ENCODE results near the gene LIN28A.
A peak's percentile ranks its signal among the peaks of the same experiment; 100 is the strongest.

LIN28A gene

DNA sequence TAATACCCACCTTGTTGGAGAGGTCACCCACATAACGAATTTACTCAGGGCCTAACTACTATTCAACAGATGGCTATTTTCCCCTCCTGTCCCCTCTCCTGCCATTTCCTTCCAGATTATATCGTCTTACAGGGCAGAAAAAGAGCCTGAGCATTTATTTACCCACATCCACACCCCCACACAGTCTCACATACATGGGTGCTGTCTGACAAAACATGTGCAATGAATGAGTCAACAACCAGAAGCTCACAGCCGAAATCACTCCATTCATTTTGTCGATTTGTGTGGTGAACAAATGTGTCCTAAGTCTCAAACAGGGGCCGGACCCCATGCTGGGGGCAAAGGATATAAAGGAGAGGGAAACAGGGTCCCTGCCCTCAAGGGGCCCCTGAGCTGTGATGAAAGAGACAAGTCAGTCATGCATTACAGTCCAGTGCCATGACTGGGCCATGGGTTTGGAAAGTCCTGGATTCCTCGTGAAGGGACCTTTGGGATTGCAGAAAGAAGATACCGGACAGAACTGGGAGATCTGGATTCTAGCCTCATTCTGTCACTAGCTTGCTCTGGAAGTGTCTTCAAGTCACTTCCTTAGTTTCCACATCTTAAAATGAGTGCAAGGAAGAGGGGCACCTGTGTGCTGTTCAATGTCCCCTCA lies 21.7 kb upstream of the LIN28A start:
- Histone ChIP-seq H3K9ac (ENCODE audit: low read length) (no peak overlapping the region), H3K36me3 (ENCODE audit: control insufficient read depth, insufficient read depth, low read length) (no peaks in the 10 kb centered on the region), H3K9me3 (ENCODE audit: control insufficient read depth, insufficient read depth, low read depth, low read length) (no peaks in the 10 kb centered on the region), H3K4me3 (ENCODE audit: low read depth, low read length) (no peak overlapping the region), H3K27ac (ENCODE audit: low read depth, low read length) (no peak overlapping the region), H3K27me3 (ENCODE audit: control insufficient read depth, insufficient read depth, low read length) (no peaks in the 10 kb centered on the region), H3K4me1 (ENCODE audit: control insufficient read depth, insufficient read depth, low read length) (peaks cover 22% of the 10 kb centered on the region)

DNA sequence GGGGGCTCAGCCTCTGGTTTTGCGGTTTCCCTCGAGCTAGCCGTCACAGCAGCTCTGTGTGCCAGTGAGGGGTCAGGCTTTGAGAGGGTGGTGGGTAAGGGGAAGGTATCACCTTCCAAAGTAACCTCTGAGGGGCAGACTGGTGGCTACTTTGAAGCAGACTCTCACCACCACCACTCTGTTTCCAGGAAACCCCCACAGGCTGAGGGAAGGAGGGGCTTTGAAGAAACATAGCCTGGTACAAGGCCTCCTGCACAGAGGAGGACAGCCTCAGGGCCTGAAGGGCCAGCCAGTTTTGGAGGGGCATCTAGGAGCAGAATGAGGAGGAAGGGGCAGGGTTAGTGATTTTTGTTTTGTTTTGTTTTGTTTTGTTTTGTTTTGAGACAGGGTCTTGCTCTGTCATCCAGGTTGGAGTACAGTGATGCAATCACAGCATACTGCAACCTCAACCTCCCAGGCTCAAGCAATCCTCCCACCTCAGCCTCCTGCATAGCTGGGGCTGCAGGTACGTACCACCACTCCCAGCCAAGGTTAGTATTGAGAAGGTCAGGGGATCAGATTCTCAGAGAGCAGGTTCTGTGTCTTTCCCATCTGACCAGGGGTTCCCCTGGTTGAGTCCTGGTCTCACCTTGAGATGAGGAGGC lies 20.9 kb upstream of the LIN28A start:
- no peak overlapping the region for H3K27ac ChIP-seq (ENCODE audit: low read depth, low read length)
- no peak overlapping the region for H3K4me3 ChIP-seq (ENCODE audit: low read depth, low read length)
- no peaks in the 10 kb centered on the region for H3K27me3 ChIP-seq (ENCODE audit: control insufficient read depth, insufficient read depth, low read length)
- peaks cover 22% of the 10 kb centered on the region for H3K4me1 ChIP-seq (ENCODE audit: control insufficient read depth, insufficient read depth, low read length)
- H3K9me3 ChIP-seq (ENCODE audit: control insufficient read depth, insufficient read depth, low read depth, low read length): no peaks in the 10 kb centered on the region
- H3K36me3 ChIP-seq (ENCODE audit: control insufficient read depth, insufficient read depth, low read length): no peaks in the 10 kb centered on the region
- no peak overlapping the region for H3K9ac ChIP-seq (ENCODE audit: low read length)

DNA sequence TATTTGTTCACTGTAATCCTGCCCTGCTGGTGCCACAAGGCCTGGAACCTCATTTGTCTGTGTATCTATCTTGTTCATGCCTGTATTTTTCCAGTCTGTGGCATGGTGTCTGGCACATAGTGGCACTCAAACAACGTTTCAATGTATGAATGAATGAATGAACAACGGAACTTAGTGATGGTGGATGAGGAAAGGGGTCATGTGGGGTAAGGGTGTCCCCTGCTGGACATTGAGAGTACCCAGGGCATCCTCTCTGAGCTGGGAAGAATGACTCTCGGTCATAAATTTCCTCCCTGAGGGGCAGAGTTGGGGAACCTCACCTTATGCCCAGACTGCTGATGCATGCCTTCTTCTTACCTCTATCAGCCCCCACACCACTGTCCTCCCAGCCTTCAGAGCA lies 19.2 kb upstream of the LIN28A start:
- no peaks in the 10 kb centered on the region for H3K9me3 ChIP-seq (ENCODE audit: control insufficient read depth, insufficient read depth, low read depth, low read length)
- H3K4me1 ChIP-seq (ENCODE audit: control insufficient read depth, insufficient read depth, low read length): peaks cover 15% of the 10 kb centered on the region
- no peak overlapping the region for H3K9ac ChIP-seq (ENCODE audit: low read length)
- H3K27me3 ChIP-seq (ENCODE audit: control insufficient read depth, insufficient read depth, low read length): no peaks in the 10 kb centered on the region
- H3K27ac ChIP-seq (ENCODE audit: low read depth, low read length): no peak overlapping the region
- no peaks in the 10 kb centered on the region for H3K36me3 ChIP-seq (ENCODE audit: control insufficient read depth, insufficient read depth, low read length)
- H3K4me3 ChIP-seq (ENCODE audit: low read depth, low read length): no peak overlapping the region

DNA sequence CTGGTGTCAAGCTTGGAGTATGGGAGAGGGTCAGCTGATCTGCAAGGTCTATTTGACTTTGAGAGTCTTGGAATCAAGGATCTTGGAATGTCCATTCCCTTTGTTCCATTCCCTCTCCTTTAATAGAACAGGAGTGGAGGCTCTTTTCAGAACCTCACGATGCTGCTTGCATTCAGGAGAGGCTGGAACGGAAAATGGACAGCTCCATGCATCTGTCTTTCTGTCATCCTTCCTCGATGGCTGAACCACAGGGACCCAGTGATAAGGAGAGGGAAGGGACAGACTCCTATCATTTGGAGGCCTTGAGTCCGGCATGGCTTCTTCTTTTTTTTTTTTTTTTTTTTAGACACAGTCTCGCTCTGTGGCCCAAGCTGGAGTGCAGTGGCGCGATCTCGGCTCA lies 14.9 kb upstream of the LIN28A start:
- Histone ChIP-seq H3K27ac (ENCODE audit: low read depth, low read length) (no peak overlapping the region), H3K36me3 (ENCODE audit: control insufficient read depth, insufficient read depth, low read length) (no peaks in the 10 kb centered on the region), H3K4me1 (ENCODE audit: control insufficient read depth, insufficient read depth, low read length) (peaks cover 10% of the 10 kb centered on the region), H3K4me3 (ENCODE audit: low read depth, low read length) (no peak overlapping the region), H3K9ac (ENCODE audit: low read length) (no peak overlapping the region), H3K9me3 (ENCODE audit: control insufficient read depth, insufficient read depth, low read depth, low read length) (no peaks in the 10 kb centered on the region), H3K27me3 (ENCODE audit: control insufficient read depth, insufficient read depth, low read length) (no peaks in the 10 kb centered on the region)

DNA sequence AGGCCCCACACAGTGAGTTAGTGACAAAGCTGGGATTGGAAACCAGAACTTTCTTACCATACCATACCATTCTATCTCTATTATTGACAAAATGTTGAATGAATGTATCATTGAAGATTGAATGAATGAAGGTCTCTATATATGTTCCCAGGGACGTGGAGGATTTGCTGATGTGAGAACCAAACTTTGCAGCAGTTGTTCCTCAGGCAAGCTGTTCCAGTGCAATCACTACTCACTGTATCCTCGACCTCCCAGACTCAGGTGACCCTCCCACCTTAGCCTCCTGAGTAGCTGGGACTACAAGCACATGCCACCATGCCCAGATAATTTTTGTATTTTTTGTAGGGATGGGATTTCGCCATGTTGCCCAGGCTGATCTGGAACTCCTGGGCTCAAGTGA lies 11.6 kb upstream of the LIN28A start:
- no peak overlapping the region for H3K9ac ChIP-seq (ENCODE audit: low read length)
- H3K27me3 ChIP-seq (ENCODE audit: control insufficient read depth, insufficient read depth, low read length): no peaks in the 10 kb centered on the region
- no peak overlapping the region for H3K27ac ChIP-seq (ENCODE audit: low read depth, low read length)
- no peak overlapping the region for H3K4me3 ChIP-seq (ENCODE audit: low read depth, low read length)
- no peaks in the 10 kb centered on the region for H3K36me3 ChIP-seq (ENCODE audit: control insufficient read depth, insufficient read depth, low read length)
- no peaks in the 10 kb centered on the region for H3K4me1 ChIP-seq (ENCODE audit: control insufficient read depth, insufficient read depth, low read length)
- H3K9me3 ChIP-seq (ENCODE audit: control insufficient read depth, insufficient read depth, low read depth, low read length): no peaks in the 10 kb centered on the region

GRCh38 chr1:26401891-26402290 lies 8.7 kb upstream of the LIN28A start:
- Histone ChIP-seq H3K27ac (ENCODE audit: low read depth, low read length) (no peak overlapping the region), H3K36me3 (ENCODE audit: control insufficient read depth, insufficient read depth, low read length) (no peaks in the 10 kb centered on the region), H3K27me3 (ENCODE audit: control insufficient read depth, insufficient read depth, low read length) (no peaks in the 10 kb centered on the region), H3K9me3 (ENCODE audit: control insufficient read depth, insufficient read depth, low read depth, low read length) (no peaks in the 10 kb centered on the region), H3K4me3 (ENCODE audit: low read depth, low read length) (no peak overlapping the region), H3K9ac (ENCODE audit: low read length) (no peak overlapping the region), H3K4me1 (ENCODE audit: control insufficient read depth, insufficient read depth, low read length) (no peaks in the 10 kb centered on the region)

GRCh38 chr1:26403656-26404055 lies 7.0 kb upstream of the LIN28A start:
- H3K9me3 ChIP-seq (ENCODE audit: control insufficient read depth, insufficient read depth, low read depth, low read length): no peaks in the 10 kb centered on the region
- H3K36me3 ChIP-seq (ENCODE audit: control insufficient read depth, insufficient read depth, low read length): no peaks in the 10 kb centered on the region
- H3K4me3 ChIP-seq (ENCODE audit: low read depth, low read length): no peak overlapping the region
- no peaks in the 10 kb centered on the region for H3K27me3 ChIP-seq (ENCODE audit: control insufficient read depth, insufficient read depth, low read length)
- no peak overlapping the region for H3K9ac ChIP-seq (ENCODE audit: low read length)
- H3K4me1 ChIP-seq (ENCODE audit: control insufficient read depth, insufficient read depth, low read length): peaks cover under 1% of the 10 kb centered on the region; the same call in 1 of the 2 replicates
- no peak overlapping the region for H3K27ac ChIP-seq (ENCODE audit: low read depth, low read length)

DNA sequence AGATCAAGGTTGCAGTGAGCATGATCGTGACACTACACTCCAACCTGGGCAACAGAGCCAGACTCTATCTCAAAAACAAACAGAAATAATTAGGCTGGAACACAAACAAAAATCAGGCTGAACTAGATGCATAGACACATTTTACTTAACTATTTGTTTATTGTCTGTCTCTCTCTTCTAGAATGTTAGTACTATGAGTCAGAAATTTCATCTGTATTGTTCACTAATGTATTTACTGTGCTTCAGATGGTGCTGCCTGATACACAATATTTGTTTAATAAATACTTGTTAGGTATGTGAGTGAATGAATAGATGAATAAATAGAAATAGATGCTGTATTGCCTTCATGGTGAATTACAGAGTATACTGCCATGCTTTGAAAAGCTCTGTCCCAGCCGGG lies 6.0 kb upstream of the LIN28A start:
- Histone ChIP-seq H3K4me1 (ENCODE audit: control insufficient read depth, insufficient read depth, low read length) (peaks cover 6% of the 10 kb centered on the region; the same call in 1 of the 2 replicates), H3K27ac (ENCODE audit: low read depth, low read length) (no peak overlapping the region), H3K36me3 (ENCODE audit: control insufficient read depth, insufficient read depth, low read length) (no peaks in the 10 kb centered on the region)

DNA sequence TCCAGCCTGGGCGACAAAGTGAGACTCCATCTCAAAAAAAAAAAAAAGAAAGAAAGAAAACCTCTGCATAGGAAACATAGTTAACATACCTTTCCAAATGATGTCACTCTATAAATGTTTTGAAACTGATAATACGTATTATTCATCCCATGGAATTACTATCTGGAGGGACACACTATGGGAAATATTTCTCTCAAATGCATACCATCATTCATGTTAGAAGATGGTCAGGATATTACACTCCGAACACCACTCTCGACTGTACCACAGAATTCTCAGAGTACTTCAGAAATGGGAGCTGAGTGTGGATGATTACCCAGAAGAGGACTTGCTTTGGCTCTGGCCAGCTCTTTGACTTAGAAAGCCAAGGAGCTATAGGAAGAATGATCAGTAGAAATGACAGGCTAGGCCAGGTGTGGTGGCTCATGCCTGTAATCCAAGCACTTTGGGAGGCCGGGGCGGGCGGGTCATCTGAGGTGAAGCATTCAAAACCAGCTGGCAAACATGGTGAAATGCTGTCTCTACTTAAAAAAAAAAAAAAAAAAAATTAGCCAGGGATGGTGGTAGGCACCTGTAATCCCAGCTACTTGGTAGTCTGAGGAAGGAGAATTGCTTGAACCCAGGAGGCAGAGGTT lies 5.2 kb upstream of the LIN28A start:
- Histone ChIP-seq H3K27me3 (ENCODE audit: control insufficient read depth, insufficient read depth, low read length) (no peaks in the 10 kb centered on the region), H3K4me3 (ENCODE audit: low read depth, low read length) (no peak overlapping the region), H3K4me1 (ENCODE audit: control insufficient read depth, insufficient read depth, low read length) (peaks cover 9% of the 10 kb centered on the region; the same call in 1 of the 2 replicates), H3K36me3 (ENCODE audit: control insufficient read depth, insufficient read depth, low read length) (no peaks in the 10 kb centered on the region), H3K9ac (ENCODE audit: low read length) (no peak overlapping the region), H3K9me3 (ENCODE audit: control insufficient read depth, insufficient read depth, low read depth, low read length) (no peaks in the 10 kb centered on the region), H3K27ac (ENCODE audit: low read depth, low read length) (no peak overlapping the region)

More for the DNA sequence above, 6.0 kb upstream of the LIN28A start:
- H3K9me3 ChIP-seq (ENCODE audit: control insufficient read depth, insufficient read depth, low read depth, low read length): no peaks in the 10 kb centered on the region
- no peak overlapping the region for H3K9ac ChIP-seq (ENCODE audit: low read length)
- H3K4me3 ChIP-seq (ENCODE audit: low read depth, low read length): no peak overlapping the region
- H3K27me3 ChIP-seq (ENCODE audit: control insufficient read depth, insufficient read depth, low read length): no peaks in the 10 kb centered on the region

DNA sequence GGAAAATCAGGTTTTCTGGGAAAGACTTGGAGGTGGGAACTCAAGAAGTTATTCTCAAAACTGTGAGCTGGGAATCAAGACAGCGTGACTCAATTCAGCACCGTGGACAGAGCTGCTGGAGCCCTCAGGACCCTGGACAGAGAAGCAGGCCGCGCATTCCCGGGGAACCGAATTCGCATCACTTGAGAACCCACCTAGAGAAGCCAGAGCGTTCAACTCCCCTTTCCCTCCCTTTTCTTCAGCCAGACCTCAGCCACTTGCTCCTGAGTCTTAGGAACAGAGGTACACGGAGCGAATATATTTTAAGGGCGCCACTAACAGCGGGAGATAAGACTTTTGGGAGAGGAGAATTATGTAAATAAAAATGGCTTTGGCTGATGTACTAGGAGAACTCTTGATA lies 2.0 kb upstream of the LIN28A start:
- Histone ChIP-seq H3K9ac (ENCODE audit: low read length) (peak overlapping the region; percentile 92), H3K27me3 (ENCODE audit: control insufficient read depth, insufficient read depth, low read length) (no peaks in the 10 kb centered on the region), H3K4me3 (ENCODE audit: low read depth, low read length) (peak overlapping the region; percentile 72), H3K36me3 (ENCODE audit: control insufficient read depth, insufficient read depth, low read length) (peaks cover 27% of the 10 kb centered on the region), H3K4me1 (ENCODE audit: control insufficient read depth, insufficient read depth, low read length) (peaks cover 18% of the 10 kb centered on the region), H3K9me3 (ENCODE audit: control insufficient read depth, insufficient read depth, low read depth, low read length) (no peaks in the 10 kb centered on the region), H3K27ac (ENCODE audit: low read depth, low read length) (peak overlapping the region; percentile 90; the same call in 1 of the 2 replicates)

DNA sequence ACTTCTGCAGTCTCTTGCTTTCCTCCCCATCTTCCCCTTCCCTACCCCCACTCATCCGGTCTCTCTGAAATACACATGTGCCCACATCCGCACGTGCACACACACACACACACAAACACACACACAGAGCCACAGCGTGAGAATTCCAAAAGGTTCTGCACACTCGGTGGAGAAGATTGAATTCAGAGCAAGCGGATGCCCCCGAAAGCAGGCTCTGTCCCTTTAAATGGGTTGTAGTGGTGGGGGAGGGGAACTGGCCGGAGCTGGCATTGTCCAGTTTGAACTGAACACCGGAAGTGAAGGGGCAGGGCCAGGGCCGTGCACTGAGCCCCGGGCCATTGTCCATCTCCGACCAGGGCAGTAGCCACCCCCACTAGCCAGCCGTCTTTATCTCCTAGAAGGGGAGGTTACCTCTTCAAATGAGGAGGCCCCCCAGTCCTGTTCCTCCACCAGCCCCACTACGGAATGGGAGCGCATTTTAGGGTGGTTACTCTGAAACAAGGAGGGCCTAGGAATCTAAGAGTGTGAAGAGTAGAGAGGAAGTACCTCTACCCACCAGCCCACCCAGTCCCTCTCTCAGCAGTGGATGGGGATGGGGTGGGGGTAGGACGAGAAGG lies 1.3 kb upstream of the LIN28A start:
- Histone ChIP-seq H3K9ac (ENCODE audit: low read length) (peak overlapping the region; percentile 92), H3K4me3 (ENCODE audit: low read depth, low read length) (peak overlapping the region; percentile 72)

More for the DNA sequence above, 1.3 kb upstream of the LIN28A start:
- Histone ChIP-seq H3K27me3 (ENCODE audit: control insufficient read depth, insufficient read depth, low read length) (no peaks in the 10 kb centered on the region), H3K36me3 (ENCODE audit: control insufficient read depth, insufficient read depth, low read length) (peaks cover 34% of the 10 kb centered on the region), H3K9me3 (ENCODE audit: control insufficient read depth, insufficient read depth, low read depth, low read length) (no peaks in the 10 kb centered on the region), H3K27ac (ENCODE audit: low read depth, low read length) (peak overlapping the region; percentile 90), H3K4me1 (ENCODE audit: control insufficient read depth, insufficient read depth, low read length) (peaks cover 23% of the 10 kb centered on the region)

Data from HUES6 (cell line).